ENCODE results near the gene PCDH8.

DNA sequence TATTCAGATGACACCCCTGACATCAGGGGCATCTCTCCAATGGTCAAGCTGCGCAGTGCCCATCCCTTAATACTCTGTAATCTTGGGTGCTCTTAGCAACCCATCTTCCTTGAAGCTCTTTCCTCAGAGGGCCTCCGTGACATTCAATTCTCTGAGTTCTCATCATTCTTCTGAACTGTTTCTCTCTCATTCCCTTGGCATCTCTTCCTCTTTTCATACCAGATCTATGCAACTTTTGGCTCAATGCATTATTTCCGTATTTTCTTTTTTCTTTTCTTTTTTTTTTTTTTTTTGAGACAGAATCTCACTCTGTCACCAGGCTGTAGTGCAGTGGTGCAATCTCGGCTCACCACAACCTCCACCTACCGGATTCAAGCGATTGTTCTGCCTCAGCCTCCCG lies 53.9 kb downstream of the PCDH8 start:
- TF ChIP-seq EZH2 (IDR thresholded peaks at IDR 0.05): no peak
- TF ChIP-seq POLR2AphosphoS5 (IDR thresholded peaks at IDR 0.05; ENCODE audit: borderline replicate concordance, low read depth, low read length): no peak
